SU-DHL-6 (cell line): ENCODE results near the gene CXADR.

ENCODE experiments used
- H2AFZ ChIP-seq: fragments of 200-600 bp; sonication (generic); 2 replicates; pipeline ENCODE4 v1.6.1; 2014; ENCODE audit warnings: low read depth, mild to moderate bottlenecking, moderate library complexity, mixed read lengths, antibody characterized with exemption, low read length; ENCODE audit not compliant: severe bottlenecking
- H3F3A ChIP-seq: fragments of 200-600 bp; shearing (Covaris generic); 2 replicates; pipeline ENCODE4 v1.6.0; 2016; ENCODE audit warnings: antibody characterized with exemption, mild to moderate bottlenecking; ENCODE audit not compliant: insufficient read depth
- H3K27ac ChIP-seq: fragments of 200-600 bp; sonication (generic); 2 replicates; pipeline ENCODE4 v1.5.1; 2016; ENCODE audit warnings: low read depth, mild to moderate bottlenecking, low read length, moderate library complexity, mixed read lengths
- H3K27me3 ChIP-seq: fragments of 200-600 bp; sonication (generic), shearing (Covaris generic); 2 replicates; pipeline ENCODE4 v1.6.0; 2014; ENCODE audit warnings: mild to moderate bottlenecking, low read length
- H3K36me3 ChIP-seq: fragments of 200-600 bp; sonication (generic); 2 replicates; pipeline ENCODE4 v1.6.1; 2014; ENCODE audit warnings: mild to moderate bottlenecking, low read length, mixed read lengths
- H3K4me2 ChIP-seq: fragments of 300-600, 200-600 bp; shearing (Covaris generic), sonication (generic); 2 replicates; pipeline ENCODE4 v1.6.0; 2014; ENCODE audit warnings: low read length, low read depth, mild to moderate bottlenecking; ENCODE audit not compliant: poor library complexity, severe bottlenecking
- H3K4me3 ChIP-seq: fragments of 200-600 bp; sonication (generic); 2 replicates; pipeline ENCODE4 v1.5.1; 2014; ENCODE audit warnings: antibody characterized with exemption, low read length, mild to moderate bottlenecking, mixed read lengths; ENCODE audit not compliant: insufficient read depth, poor library complexity, severe bottlenecking
- H3K79me2 ChIP-seq: fragments of 200-600 bp; sonication (generic); 2 replicates; pipeline ENCODE4 v1.6.1; 2014; ENCODE audit warnings: mild to moderate bottlenecking, low read length, moderate library complexity; ENCODE audit not compliant: insufficient read depth
- H3K9ac ChIP-seq: fragments of 200-600 bp; sonication (generic); 2 replicates; pipeline ENCODE4 v1.7.0; 2014; ENCODE audit warnings: mild to moderate bottlenecking, low read length
- H3K9me2 ChIP-seq: fragments of 200-600 bp; sonication (generic); replicated peaks from 2 replicates; pipeline ENCODE4 v1.6.1; 2014; ENCODE audit warnings: low read length; ENCODE audit not compliant: insufficient read depth
- H3K9me3 ChIP-seq: fragments of 200-600 bp; sonication (generic); 2 replicates; pipeline ENCODE4 v1.6.1; 2014; ENCODE audit warnings: low read length, mixed read lengths; ENCODE audit not compliant: insufficient read depth
- H4K20me1 ChIP-seq: fragments of 200-600 bp; sonication (generic); 2 replicates; pipeline ENCODE4 v1.6.1; 2014; ENCODE audit warnings: low read depth, mild to moderate bottlenecking, antibody characterized with exemption, low read length, moderate library complexity, mixed read lengths
- EZH2phosphoT487 ChIP-seq: fragments of 200-600 bp; sonication (generic), shearing (Covaris generic); conservative IDR thresholded peaks from 2 replicates; pipeline ENCODE4 v1.6.1; 2018; ENCODE audit warnings: mild to moderate bottlenecking, antibody characterized with exemption, low read length, moderate library complexity, mixed read lengths
- TF ChIP-seq, protein P1 (sequence below): fragments of 200-600 bp; sonication (generic); IDR thresholded peaks from one replicate; pipeline ENCODE4 v1.5.1; 2017; ENCODE audit warnings: antibody characterized with exemption, mild to moderate bottlenecking, low read length, moderate library complexity; ENCODE audit not compliant: insufficient read depth, poor library complexity, severe bottlenecking

CXADR gene

DNA sequence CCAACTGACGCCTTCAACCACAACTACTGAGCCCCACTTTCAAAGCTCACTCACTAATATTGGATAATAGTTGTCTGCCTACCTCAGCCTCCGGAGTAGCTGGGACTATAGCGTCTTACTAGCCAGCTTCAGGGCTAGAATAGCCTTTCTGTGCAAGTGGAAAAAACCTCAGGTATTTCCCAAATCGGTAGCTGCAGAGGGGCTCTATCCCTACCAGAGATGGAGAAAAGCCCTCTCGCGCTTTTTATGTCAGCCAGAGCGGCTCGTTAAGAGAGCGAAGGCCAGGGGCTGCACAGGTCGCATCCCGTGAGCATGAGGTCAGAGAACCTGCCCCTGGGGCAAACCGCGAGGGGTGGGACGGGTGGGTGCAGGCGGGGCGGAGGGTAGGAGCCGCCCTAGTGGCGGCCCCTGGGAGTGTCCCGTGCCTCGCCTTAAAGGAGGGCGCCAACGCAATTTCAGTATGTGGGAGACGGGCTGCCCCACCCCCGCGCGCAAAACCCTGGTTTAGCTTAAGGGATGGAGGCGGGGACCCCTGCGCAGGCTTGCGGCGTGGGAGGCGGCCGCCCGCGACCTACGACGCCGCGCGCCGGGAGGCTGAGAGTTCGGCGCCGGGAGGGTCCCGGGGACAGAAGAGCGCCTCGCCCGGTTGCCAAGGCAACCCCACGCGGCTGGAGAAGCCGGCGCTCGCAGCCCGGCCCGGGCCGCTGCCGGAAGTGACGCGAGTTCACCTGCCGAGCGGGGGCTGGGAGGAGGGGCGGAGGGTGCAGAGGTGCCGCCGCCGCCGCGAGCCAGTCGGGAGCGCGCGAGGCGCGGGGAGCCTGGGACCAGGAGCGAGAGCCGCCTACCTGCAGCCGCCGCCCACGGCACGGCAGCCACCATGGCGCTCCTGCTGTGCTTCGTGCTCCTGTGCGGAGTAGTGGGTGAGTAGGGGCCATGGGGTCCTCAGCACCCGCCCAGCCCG is at the start of gene CXADR:
Gene CXADR, plus strand, starts transcription at position 791 of the 961 bp plus-strand sequence. Its CDS starts 87 bp downstream, at position 878.
- H3K27ac ChIP-seq, result no peak within 1 kb of the TSS
- TF ChIP-seq, protein P1, sequence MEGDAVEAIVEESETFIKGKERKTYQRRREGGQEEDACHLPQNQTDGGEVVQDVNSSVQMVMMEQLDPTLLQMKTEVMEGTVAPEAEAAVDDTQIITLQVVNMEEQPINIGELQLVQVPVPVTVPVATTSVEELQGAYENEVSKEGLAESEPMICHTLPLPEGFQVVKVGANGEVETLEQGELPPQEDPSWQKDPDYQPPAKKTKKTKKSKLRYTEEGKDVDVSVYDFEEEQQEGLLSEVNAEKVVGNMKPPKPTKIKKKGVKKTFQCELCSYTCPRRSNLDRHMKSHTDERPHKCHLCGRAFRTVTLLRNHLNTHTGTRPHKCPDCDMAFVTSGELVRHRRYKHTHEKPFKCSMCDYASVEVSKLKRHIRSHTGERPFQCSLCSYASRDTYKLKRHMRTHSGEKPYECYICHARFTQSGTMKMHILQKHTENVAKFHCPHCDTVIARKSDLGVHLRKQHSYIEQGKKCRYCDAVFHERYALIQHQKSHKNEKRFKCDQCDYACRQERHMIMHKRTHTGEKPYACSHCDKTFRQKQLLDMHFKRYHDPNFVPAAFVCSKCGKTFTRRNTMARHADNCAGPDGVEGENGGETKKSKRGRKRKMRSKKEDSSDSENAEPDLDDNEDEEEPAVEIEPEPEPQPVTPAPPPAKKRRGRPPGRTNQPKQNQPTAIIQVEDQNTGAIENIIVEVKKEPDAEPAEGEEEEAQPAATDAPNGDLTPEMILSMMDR, result peak; percentile 13
- no peak for TF ChIP-seq EZH2phosphoT487
- H3K27me3 ChIP-seq, result no peaks in the 10 kb centered on the region
- H3F3A ChIP-seq, result peaks cover 4% of the 10 kb centered on the region
- H2AFZ ChIP-seq, result peak within 1 kb of the TSS; percentile 49
- no peaks in the 10 kb centered on the region for H3K36me3 ChIP-seq
- H4K20me1 ChIP-seq, result no peaks in the 10 kb centered on the region
- no peaks in the 10 kb centered on the region for H3K9me3 ChIP-seq
- H3K79me2 ChIP-seq, result no peaks in the 10 kb centered on the region
- no peaks in the 10 kb centered on the region for H3K9me2 ChIP-seq
- peak within 1 kb of the TSS; percentile 72 for H3K4me3 ChIP-seq
- H3K9ac ChIP-seq, result peak within 1 kb of the TSS; percentile 61
- peak within 1 kb of the TSS; percentile 71 for H3K4me2 ChIP-seq

DNA sequence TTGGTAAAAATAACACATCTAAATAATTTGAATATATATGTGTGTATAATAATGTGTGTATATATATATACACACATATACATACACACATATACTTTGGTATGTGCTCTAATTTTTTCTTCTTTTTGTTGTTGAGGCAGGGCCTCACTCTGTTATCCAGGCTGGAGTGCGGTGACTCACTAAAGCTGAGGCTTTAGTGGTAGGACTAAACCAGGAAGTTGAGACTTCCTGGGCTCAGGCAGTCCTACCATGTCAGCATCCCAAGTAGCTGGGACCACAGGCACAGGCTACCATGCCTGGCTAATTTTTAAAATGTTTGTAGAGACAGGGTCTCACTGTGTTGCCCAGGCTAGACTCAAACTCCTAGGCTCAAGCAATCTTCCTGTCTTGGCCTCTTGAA is 46.7 kb upstream of the CXADR start:
- Histone ChIP-seq H3K9ac (no peak overlapping the region), H3F3A (no peaks in the 10 kb centered on the region), H3K79me2 (no peaks in the 10 kb centered on the region), H3K9me3 (no peaks in the 10 kb centered on the region), H3K27me3 (no peaks in the 10 kb centered on the region), H3K36me3 (no peaks in the 10 kb centered on the region), H3K4me3 (no peak overlapping the region), H3K27ac (no peak overlapping the region), H4K20me1 (no peaks in the 10 kb centered on the region), H3K9me2 (no peaks in the 10 kb centered on the region), H2AFZ (no peak overlapping the region), H3K4me2 (no peak overlapping the region)
- TF ChIP-seq, protein P1, result no peak

DNA sequence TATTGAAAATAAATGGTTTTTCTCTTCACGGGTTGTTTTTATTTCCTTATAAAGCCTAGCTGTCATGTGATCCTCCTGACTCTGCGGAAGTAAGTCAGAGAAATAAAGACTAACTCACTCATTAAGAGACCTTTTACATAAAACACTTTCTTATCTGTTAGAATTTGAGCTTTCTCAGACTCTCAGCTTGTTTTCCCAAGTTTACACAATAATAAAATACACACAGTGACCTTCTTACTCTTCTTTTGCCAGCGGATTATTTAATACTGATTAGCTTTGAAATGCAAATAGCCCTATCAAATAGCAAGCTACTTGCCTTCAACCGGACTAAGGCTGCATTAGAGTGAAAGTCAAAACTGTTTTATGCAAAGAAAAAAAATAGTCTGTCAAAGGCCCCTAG is 45.5 kb upstream of the CXADR start:
- Histone ChIP-seq H3K27me3 (no peaks in the 10 kb centered on the region), H3K9me2 (no peaks in the 10 kb centered on the region), H3K9me3 (no peaks in the 10 kb centered on the region), H3K4me3 (no peak overlapping the region), H3K27ac (no peak overlapping the region), H4K20me1 (no peaks in the 10 kb centered on the region), H3K79me2 (no peaks in the 10 kb centered on the region), H3K4me2 (no peak overlapping the region), H3K36me3 (no peaks in the 10 kb centered on the region), H3F3A (no peaks in the 10 kb centered on the region), H3K9ac (no peak overlapping the region), H2AFZ (no peak overlapping the region)
- TF ChIP-seq, protein P1, result no peak
- no peak for TF ChIP-seq EZH2phosphoT487
